Adipocyte (in vitro differentiated cells): ENCODE data around the gene SHROOM3.
"Not testable (repeated sequence)": the region's sequence is repeated elsewhere in the genome, so short reads cannot be mapped to it uniquely, and the experiment has no call there.

Source experiments
- DNase-seq: peaks from one replicate; pipeline ENCODE4 v3.0.0-alpha.2; 2015; ENCODE audit warnings: low read depth
- H3K27me3 ChIP-seq: replicated peaks from 2 replicates; pipeline ENCODE4 v1.7.0; 2013; ENCODE audit warnings: mild to moderate bottlenecking, low read length, moderate library complexity; ENCODE audit not compliant: control insufficient read depth, insufficient read depth
- H3K36me3 ChIP-seq: 2 replicates; pipeline ENCODE4 v1.7.0; 2013; ENCODE audit warnings: low read length, mild to moderate bottlenecking, moderate library complexity; ENCODE audit not compliant: control insufficient read depth, insufficient read depth, severe bottlenecking
- H3K4me1 ChIP-seq: 2 replicates; pipeline ENCODE4 v1.7.0; 2013; ENCODE audit warnings: mild to moderate bottlenecking, low read length, moderate library complexity; ENCODE audit not compliant: control insufficient read depth, insufficient read depth
- H3K4me3 ChIP-seq: 2 replicates; pipeline ENCODE4 v1.7.0; 2013; ENCODE audit warnings: mild to moderate bottlenecking, low read length, moderate library complexity
- H3K9ac ChIP-seq: 2 replicates; pipeline ENCODE4 v1.7.0; 2013; ENCODE audit warnings: mild to moderate bottlenecking, low read length, moderate library complexity
- H3K9me3 ChIP-seq: 2 replicates; pipeline ENCODE4 v1.7.0; 2013; ENCODE audit warnings: mild to moderate bottlenecking, low read length, moderate library complexity; ENCODE audit not compliant: control insufficient read depth

SHROOM3 gene

DNA sequence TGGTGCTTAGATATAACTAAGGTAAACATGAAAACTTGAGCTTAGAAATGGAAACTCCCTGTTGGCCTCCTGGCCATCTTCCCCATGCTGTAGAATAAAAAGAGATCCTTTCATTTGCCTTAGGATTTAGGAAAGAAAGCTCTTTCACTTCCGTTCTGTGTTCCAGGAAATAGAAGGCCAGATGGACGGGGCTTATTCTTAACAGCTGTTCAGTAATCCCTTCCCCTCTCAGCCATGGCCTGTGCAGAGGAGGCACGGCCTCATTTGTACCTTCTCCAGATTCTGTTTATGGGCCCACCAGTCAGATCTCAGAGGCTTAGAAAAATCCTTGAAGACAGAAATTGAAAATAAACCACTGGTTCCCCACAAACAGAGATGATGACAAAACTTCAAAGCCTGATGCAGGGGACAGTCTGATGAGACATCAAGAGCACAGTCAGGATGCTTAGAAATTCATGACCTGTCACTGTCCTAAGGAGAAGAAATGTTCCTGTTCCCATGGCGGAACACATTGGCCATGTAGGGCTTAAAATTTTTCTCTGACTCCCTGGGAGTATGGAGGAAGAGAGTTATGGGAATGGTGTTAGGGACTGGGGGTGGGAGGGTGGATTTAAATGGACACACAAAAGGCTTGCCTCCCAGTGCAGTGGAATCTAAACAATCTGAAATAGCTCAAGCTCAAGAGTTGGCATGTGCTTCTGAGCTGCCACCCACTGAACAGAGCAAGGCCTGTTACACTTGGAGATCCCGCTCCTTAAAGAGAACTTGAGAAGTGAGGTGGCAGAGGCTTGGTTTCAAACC lies 274.1 kb downstream of the SHROOM3 start:
- H3K27me3 ChIP-seq: no peaks in the 10 kb centered on the region
- peaks cover 15% of the 10 kb centered on the region for H3K4me1 ChIP-seq
- H3K9me3 ChIP-seq: no peaks in the 10 kb centered on the region
- H3K36me3 ChIP-seq: no peaks in the 10 kb centered on the region
- peak; percentile 66 for DNase-seq
- no peak overlapping the region for H3K4me3 ChIP-seq
- H3K9ac ChIP-seq: no peak overlapping the region

DNA sequence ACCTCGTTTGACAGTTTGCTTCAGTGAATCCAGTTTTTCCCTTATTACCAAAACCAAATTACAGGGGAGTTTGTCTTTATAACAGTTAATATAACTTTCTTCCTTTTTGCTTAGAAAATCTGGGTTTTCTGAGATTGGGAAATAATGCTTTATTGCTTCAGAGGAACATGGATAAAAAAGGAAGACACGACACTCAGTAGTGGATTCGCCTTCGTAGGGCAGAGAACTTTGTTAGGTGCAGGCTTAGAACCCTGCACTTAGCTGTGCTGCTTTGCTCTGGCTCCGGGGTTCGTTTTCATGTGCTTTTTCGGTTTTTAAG lies 274.7 kb downstream of the SHROOM3 start:
- H3K27me3 ChIP-seq: no peaks in the 10 kb centered on the region
- H3K36me3 ChIP-seq: no peaks in the 10 kb centered on the region
- no peak overlapping the region for H3K9ac ChIP-seq
- peaks cover 9% of the 10 kb centered on the region for H3K4me1 ChIP-seq
- H3K9me3 ChIP-seq: no peaks in the 10 kb centered on the region
- no peak for DNase-seq
- H3K4me3 ChIP-seq: no peak overlapping the region

DNA sequence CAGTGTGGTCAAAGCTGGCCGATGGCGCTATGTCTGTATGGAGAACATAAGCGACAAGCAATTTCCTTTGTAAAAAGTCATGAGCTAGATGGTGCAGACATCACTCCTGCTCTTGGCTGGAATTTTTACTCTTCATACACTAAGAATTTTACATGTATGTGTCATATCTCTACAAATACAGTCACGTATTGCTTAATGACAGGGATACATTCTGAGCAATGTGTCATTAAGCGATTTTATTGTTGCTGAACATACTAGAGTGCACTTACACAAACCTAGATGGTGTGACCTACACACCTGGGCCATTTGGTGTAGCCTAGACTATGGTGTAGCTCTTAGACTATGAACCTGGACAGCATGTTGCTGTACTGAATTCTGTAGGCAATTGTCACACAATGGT lies 277.5 kb downstream of the SHROOM3 start:
- no peak for DNase-seq

DNA sequence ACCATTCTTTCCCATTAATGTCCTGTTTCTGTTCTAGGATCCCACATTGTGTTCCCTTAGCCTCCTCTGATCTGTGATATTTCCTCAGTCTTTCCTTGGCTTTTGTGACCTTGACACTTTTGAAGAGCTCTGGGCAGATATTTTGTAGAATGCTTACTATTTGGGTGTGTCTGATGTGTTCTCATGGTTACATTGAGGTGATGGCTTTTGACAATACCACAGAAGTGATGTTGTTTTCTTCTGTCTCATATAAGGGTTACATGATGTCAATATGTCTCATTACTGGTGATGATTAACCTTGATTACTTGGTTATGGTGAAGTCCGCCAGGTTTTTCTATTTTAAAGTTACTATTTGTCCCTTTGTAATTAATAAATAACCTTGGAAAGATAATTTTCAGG lies 279.2 kb downstream of the SHROOM3 start:
- no peaks in the 10 kb centered on the region for H3K36me3 ChIP-seq
- DNase-seq: no peak

More for the DNA sequence above, 277.5 kb downstream of the SHROOM3 start:
- no peaks in the 10 kb centered on the region for H3K36me3 ChIP-seq
- H3K4me3 ChIP-seq: no peak overlapping the region
- H3K4me1 ChIP-seq: peaks cover 7% of the 10 kb centered on the region
- H3K9me3 ChIP-seq: no peaks in the 10 kb centered on the region
- no peaks in the 10 kb centered on the region for H3K27me3 ChIP-seq
- H3K9ac ChIP-seq: no peak overlapping the region

DNA sequence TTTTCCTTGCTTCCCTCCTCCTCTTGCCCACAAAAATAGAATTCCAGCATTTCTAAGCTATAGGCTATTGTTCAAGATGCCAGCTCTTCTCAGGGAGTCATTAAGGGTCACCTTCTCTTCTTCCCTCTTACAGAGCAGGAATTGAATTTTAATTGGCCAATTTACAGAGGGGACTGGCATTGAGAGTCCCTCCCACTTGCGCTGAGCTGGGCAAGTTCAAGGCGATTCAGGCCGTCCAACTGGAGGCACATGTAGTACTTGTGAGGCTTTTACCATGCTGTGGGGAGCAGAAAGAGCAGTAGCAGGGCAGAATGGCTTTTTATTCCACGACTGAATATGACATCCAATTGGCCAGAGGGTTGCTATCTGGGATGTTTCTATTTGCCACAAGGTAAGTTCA lies 281.0 kb downstream of the SHROOM3 start:
- H3K9me3 ChIP-seq: no peaks in the 10 kb centered on the region
- no peak overlapping the region for H3K4me3 ChIP-seq
- H3K36me3 ChIP-seq: no peaks in the 10 kb centered on the region
- no peaks in the 10 kb centered on the region for H3K4me1 ChIP-seq
- H3K9ac ChIP-seq: no peak overlapping the region
- H3K27me3 ChIP-seq: no peaks in the 10 kb centered on the region
- no peak for DNase-seq

More for the DNA sequence above, 279.2 kb downstream of the SHROOM3 start:
- Histone ChIP-seq H3K9me3 (no peaks in the 10 kb centered on the region), H3K9ac (no peak overlapping the region), H3K4me1 (peaks cover 6% of the 10 kb centered on the region), H3K27me3 (no peaks in the 10 kb centered on the region), H3K4me3 (no peak overlapping the region)

DNA sequence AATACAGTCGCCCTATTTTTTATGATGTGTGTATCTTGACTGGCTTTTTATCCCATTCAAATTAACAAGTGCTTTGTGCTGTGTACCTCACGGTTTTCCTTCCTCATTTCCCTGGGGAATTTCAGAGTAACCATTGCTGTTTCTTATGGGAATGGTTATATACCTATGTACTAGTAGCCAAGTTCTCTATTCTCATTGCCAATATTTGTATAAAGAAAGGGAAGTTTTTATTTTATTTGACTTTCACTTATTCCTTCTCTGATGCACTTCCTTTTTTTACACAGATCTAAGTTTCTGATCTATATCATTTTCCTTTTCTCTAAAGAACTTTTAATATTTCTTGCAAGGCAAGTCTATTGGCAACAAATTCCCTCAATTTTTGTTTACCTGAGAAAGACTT lies 281.6 kb downstream of the SHROOM3 start:
- Histone ChIP-seq H3K9me3 (no peaks in the 10 kb centered on the region), H3K27me3 (no peaks in the 10 kb centered on the region), H3K4me3 (no peak overlapping the region), H3K36me3 (no peaks in the 10 kb centered on the region), H3K4me1 (no peaks in the 10 kb centered on the region), H3K9ac (no peak overlapping the region)
- no peak for DNase-seq

DNA sequence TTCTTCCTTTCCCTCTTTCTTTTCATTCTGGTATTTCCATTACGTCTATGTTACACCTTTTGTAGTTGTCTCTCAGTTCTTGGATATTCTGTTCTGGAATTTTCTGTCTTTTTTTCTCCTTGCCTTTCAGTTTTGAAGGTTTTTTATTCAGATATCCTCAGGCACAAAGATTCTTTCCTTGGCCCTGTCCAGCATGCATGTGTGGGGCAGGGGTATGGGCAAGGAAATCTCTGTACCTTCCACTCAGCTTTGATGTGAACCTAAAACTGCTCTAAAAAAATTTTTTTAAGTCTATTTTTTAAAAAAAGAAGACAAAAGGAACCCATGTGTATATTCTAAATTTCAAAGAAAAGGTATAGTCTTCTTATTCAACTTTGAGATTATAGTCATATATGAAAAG lies 282.4 kb downstream of the SHROOM3 start:
- Histone ChIP-seq H3K36me3 (no peaks in the 10 kb centered on the region), H3K9me3 (no peaks in the 10 kb centered on the region), H3K27me3 (no peaks in the 10 kb centered on the region), H3K9ac (no peak overlapping the region), H3K4me1 (no peaks in the 10 kb centered on the region), H3K4me3 (no peak overlapping the region)
- DNase-seq: no peak

DNA sequence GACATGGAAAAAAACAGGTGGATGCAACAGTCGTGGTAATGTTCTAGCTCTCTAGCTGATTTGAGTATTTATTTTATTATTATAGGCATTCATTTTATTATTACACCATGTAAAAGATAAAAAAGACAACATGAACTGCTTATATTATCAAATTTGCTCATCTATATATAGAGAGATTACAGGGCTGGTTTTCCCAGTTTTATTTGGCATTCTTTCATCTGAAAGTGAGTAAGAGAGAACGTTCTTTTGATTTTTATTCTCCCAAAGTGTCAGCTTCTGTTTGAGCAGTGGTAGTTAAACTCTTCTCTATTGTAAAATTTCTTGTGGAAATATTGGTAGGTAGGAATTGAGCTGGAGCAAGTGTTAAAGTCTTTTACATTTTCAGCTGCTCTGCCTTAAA lies 283.0 kb downstream of the SHROOM3 start:
- no peak for DNase-seq
- Histone ChIP-seq H3K9ac (no peak overlapping the region), H3K4me3 (no peak overlapping the region), H3K27me3 (no peaks in the 10 kb centered on the region), H3K36me3 (no peaks in the 10 kb centered on the region), H3K9me3 (no peaks in the 10 kb centered on the region), H3K4me1 (peaks cover under 1% of the 10 kb centered on the region)

DNA sequence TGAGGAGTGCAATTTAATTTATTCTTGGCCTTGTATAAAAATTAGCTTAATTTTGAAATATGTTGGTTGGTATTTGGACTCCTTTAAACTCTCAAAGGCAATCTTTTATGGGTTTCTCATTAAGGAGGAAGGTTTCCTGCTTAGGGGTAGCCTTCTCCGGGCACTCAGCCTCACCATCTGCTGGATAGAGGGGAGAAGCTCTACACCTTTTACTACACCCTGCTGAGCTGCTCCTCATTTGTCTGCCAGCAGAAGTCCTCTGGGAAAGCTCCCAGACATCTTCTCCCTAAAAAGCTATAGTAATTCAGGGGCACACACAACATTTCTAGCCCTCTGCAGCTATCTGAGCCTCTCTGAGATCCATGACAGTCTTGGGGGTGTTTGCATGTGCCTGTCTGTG lies 283.8 kb downstream of the SHROOM3 start:
- H3K36me3 ChIP-seq: no peaks in the 10 kb centered on the region
- no peak for DNase-seq

DNA sequence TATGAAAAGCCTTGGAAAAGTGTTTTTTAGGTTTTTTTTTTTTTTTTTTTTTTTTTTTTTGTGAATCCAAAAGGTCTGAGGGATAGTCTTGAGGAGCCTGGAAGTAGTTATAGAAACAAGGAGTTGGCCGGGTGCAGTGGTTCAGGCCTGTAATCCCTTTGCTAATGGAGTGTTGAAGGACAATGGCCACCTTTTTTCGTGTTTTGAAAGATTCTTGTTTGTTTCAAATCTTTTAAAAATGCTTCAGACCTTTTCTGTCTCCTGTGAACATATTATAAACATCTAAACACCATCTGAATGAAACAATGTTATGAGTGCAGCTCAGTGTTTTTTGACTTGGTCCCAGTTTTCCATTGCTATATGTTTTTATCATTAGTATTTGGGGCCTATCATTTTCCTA lies 285.1 kb downstream of the SHROOM3 start:
- Histone ChIP-seq H3K4me1 (peaks cover 19% of the 10 kb centered on the region), H3K27me3 (no peaks in the 10 kb centered on the region), H3K36me3 (no peaks in the 10 kb centered on the region), H3K9me3 (no peaks in the 10 kb centered on the region), H3K9ac (no peak overlapping the region), H3K4me3 (no peak overlapping the region)
- DNase-seq: no peak

More for the DNA sequence above, 283.8 kb downstream of the SHROOM3 start:
- H3K4me1 ChIP-seq: peaks cover 9% of the 10 kb centered on the region
- no peaks in the 10 kb centered on the region for H3K27me3 ChIP-seq
- H3K4me3 ChIP-seq: no peak overlapping the region
- no peak overlapping the region for H3K9ac ChIP-seq
- no peaks in the 10 kb centered on the region for H3K9me3 ChIP-seq

DNA sequence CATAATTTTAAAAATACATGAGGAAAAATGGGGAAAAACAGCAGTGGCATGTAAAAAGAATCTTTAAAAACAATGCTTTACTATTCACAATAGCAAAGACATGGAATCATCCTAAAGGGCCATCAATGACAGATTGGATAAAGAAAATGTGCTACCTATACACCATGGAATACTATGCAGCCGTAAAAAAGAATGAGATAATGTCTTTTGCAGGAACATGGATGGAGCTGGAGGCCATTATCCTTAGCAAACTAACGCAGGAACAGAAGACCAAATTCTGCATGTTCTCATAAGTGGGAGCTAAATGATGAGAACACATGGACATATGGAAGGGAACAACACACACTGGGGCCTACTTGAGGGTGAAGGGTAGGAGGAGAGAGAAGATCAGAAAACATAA lies 287.1 kb downstream of the SHROOM3 start:
- not testable (repeated sequence) for DNase-seq, H3K9me3 ChIP-seq, H3K4me3 ChIP-seq, H3K27me3 ChIP-seq, H3K36me3 ChIP-seq, H3K9ac ChIP-seq
- peaks cover 27% of the 10 kb centered on the region for H3K4me1 ChIP-seq

DNA sequence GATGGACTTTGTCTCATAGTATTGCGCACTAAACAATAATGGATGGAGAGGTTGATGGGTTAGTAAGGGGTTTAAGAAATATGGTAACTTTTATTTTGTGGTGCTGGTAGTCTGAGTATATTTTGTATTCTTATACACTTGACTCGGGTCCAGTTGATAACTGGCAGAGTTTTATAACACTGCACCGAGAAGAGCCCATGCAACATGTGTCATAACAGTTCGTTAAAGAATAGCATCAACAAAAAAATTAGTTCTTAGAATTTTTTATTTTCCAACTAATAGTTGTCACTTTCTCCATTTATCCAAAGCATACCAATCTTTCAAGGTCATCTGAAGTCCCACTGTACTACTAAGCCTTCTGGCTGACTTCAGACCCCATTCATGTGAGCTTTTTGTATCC lies 287.8 kb downstream of the SHROOM3 start:
- Histone ChIP-seq H3K4me3 (no peak overlapping the region), H3K27me3 (no peaks in the 10 kb centered on the region), H3K9ac (no peak overlapping the region), H3K36me3 (no peaks in the 10 kb centered on the region), H3K9me3 (no peaks in the 10 kb centered on the region), H3K4me1 (peaks cover 27% of the 10 kb centered on the region)
- DNase-seq: no peak
